ENCODE data around the gene HSD17B14.
A peak's percentile ranks its signal among the peaks of the same experiment; 100 is the strongest.
"Not testable (repeated sequence)": the region's sequence is repeated elsewhere in the genome, so short reads cannot be mapped to it uniquely, and the experiment has no call there.

The HSD17B14 gene

GRCh38 chr19:48867123-48867745 lies 30.9 kb upstream of the HSD17B14 start:
- DNase-seq = no peak

GRCh38 chr19:48866692-48867091 lies 30.4 kb upstream of the HSD17B14 start:
- DNase-seq = no peak

- DNase-seq = no peak
These were observed 26.5 kb upstream of the HSD17B14 start for GRCh38 chr19:48862827-48863226.

- no peak for DNase-seq
These were observed 25.0 kb upstream of the HSD17B14 start for GRCh38 chr19:48861313-48861712.

- DNase-seq = peak in 1 of 2 experiments; percentile 25
These were observed 23.7 kb upstream of the HSD17B14 start for GRCh38 chr19:48859711-48860572.

- DNase-seq = peak; percentile 81 to 86
These were observed 22.9 kb upstream of the HSD17B14 start for GRCh38 chr19:48858984-48859710.

GRCh38 chr19:48856921-48857320 lies 20.6 kb upstream of the HSD17B14 start:
- DNase-seq = no peak

GRCh38 chr19:48854103-48854502 lies 17.8 kb upstream of the HSD17B14 start:
- DNase-seq = no peak

GRCh38 chr19:48853483-48853882 lies 17.2 kb upstream of the HSD17B14 start:
- no peak for DNase-seq

- DNase-seq = no peak
These were observed 16.0 kb upstream of the HSD17B14 start for GRCh38 chr19:48852292-48852691.

GRCh38 chr19:48846659-48847058 lies 10.4 kb upstream of the HSD17B14 start:
- not testable (repeated sequence) for DNase-seq

GRCh38 chr19:48845384-48845783 lies 9.1 kb upstream of the HSD17B14 start:
- DNase-seq = no peak

GRCh38 chr19:48844472-48844871 lies 8.2 kb upstream of the HSD17B14 start:
- DNase-seq = no peak

- peak; percentile 43 to 60 for DNase-seq
These were observed 6.5 kb upstream of the HSD17B14 start for GRCh38 chr19:48842789-48843162.

GRCh38 chr19:48841571-48841970 lies 5.3 kb upstream of the HSD17B14 start:
- DNase-seq = no peak

- DNase-seq = no peak
These were observed 4.8 kb upstream of the HSD17B14 start for GRCh38 chr19:48841047-48841446.

GRCh38 chr19:48837687-48838086 lies 1.4 kb upstream of the HSD17B14 start:
- DNase-seq = no peak

- peak; percentile 79 to 85 for DNase-seq
These were observed 797 bp upstream of the HSD17B14 start for GRCh38 chr19:48837051-48837524.

- DNase-seq = peak; percentile 99
These were observed 580 bp downstream of the HSD17B14 start for GRCh38 chr19:48835734-48836088.

- no peak for DNase-seq
These were observed 2.3 kb downstream of the HSD17B14 start for GRCh38 chr19:48833977-48834376.

GRCh38 chr19:48833049-48833448 lies 3.2 kb downstream of the HSD17B14 start:
- DNase-seq = no peak

GRCh38 chr19:48830965-48831364 lies 5.3 kb downstream of the HSD17B14 start:
- no peak for DNase-seq

- no peak for DNase-seq
These were observed 6.2 kb downstream of the HSD17B14 start for GRCh38 chr19:48830088-48830487.

- no peak for DNase-seq
These were observed 9.7 kb downstream of the HSD17B14 start for GRCh38 chr19:48826606-48827020.

Data from activated CD4-positive, alpha-beta T cell treated with anti-CD3 and anti-CD28 coated beads, Interleukin-2, amount 50 U/mL, for 48 hours (primary cell).